GM12872 (cell line): Measurements from ENCODE around the gene SIRPG.

Experiments
- TF ChIP-seq, protein P1 (sequence below): IDR thresholded peaks from 3 replicates; pipeline ENCODE4 v1.5.1; 2011; ENCODE audit warnings: low read depth, mild to moderate bottlenecking, low read length, moderate library complexity; ENCODE audit not compliant: insufficient read depth

SIRPG gene

DNA sequence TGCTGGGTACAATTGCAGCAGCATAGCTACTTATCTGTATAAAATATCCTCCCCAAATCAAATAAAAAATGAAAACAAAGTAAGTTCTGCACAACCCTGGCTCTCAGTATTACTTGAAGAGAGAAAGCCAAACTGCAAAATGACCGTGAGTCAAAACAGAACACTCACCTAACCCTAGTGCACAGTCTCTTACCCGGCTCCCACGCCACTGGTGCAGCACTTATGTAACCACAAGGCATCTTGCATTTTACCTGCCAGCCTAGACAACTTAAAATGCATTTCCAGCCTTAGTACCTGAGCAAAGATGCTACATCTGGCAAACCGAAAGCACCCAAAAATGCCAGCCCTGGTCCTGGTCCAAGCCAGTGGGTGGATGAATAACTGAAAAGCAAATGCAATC lies 25.4 kb downstream of the SIRPG start:
- TF ChIP-seq, protein P1, sequence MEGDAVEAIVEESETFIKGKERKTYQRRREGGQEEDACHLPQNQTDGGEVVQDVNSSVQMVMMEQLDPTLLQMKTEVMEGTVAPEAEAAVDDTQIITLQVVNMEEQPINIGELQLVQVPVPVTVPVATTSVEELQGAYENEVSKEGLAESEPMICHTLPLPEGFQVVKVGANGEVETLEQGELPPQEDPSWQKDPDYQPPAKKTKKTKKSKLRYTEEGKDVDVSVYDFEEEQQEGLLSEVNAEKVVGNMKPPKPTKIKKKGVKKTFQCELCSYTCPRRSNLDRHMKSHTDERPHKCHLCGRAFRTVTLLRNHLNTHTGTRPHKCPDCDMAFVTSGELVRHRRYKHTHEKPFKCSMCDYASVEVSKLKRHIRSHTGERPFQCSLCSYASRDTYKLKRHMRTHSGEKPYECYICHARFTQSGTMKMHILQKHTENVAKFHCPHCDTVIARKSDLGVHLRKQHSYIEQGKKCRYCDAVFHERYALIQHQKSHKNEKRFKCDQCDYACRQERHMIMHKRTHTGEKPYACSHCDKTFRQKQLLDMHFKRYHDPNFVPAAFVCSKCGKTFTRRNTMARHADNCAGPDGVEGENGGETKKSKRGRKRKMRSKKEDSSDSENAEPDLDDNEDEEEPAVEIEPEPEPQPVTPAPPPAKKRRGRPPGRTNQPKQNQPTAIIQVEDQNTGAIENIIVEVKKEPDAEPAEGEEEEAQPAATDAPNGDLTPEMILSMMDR, result no peak

DNA sequence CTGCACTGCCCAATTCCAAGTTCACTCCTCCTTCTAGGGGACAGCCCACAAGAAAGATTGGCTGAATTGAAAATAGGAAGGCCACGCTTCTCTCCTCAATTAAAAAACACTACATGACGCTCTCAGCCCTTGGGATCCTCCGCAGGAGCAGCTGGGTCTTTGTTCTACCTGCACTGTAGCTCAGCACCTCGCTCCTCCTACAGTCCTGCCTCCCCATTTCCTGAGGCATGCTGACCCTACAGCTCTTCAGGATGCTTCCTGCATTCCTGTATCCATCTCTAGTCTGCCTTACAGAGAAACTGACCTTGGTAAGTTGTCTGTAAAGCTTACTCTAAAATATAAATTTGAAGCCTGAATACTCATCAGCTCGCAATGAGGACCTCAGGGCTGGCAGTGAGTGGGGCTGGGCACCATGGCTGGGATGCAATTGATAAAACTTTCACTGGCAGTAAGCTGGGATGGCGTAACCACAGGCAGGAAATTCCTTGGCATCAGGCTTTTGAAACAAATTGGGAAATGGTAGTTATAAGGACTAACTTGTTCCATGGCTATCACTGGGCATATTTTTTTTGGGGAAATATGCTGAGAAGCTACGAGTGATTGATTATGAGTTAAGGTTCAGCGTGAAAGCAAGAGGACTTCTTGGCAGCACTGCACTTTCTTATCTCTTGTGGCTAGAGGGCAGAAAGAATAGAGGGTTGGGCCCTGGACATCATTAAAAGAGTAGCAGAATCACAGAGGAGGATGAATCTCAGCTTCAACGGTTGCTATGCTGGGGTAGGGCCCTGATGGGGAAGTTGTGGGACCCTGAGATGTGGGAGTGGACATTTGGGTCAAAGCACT lies 26.0 kb downstream of the SIRPG start:
- TF ChIP-seq, protein P1, result no peak

DNA sequence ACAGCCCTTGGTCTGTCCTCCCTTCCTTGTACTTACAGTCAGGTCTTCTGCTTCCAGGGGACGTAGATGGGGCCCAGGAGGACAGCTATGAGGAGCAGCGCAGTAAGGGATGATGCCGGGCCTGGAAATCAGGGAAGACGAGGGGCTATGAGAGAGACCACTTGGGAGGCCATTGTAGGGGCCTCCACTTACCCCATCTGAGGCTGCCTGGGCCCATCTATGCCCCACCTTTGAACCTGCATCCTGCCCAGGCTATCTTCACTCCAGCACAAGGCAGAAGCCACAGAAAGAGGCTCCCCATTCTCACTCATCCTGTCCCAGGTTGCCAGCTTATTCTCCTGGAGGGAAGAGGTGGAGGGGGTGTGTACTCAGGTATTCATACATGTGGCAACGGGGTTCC lies 27.4 kb downstream of the SIRPG start:
- TF ChIP-seq, protein P1, result no peak

DNA sequence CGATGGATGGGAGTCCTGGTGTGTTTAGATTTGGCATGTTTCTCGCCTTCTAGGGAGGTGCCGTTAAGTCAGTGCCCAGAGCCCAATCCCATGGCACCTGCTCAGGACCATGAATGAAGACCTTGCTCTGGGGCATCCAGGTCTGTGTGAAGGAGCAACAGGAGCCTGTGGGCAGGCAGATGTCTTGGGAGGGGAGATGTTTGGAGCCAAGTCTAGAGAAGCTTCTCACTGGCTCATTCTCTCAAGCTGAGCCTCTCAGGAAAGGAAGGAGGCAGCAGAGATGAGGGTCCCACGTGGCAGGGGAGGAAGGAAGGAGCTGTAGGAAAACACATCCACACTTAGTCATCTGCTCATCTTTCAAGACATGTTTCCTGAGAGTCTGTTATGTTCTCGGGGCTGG lies 28.3 kb downstream of the SIRPG start:
- TF ChIP-seq, protein P1, result no peak

DNA sequence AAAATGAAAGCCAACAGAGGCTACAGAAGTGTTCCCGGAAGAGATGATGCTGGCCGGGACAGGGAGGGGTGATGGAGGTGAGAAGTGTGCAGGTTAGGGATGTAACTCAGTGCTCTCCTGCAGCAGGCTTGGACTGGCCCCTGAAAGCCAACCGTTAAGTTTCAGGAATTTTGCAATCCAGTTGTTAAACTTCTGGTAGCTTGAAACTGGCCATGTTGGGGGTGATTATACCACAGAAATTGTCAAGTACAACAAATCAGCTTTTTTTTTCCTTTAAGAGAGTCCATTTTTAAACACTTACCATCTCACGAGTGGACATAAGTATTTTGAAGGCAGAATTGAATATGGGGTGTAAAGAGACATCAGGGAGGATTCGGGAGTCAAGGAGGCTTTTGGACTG lies 29.0 kb downstream of the SIRPG start:
- TF ChIP-seq, protein P1, result no peak

DNA sequence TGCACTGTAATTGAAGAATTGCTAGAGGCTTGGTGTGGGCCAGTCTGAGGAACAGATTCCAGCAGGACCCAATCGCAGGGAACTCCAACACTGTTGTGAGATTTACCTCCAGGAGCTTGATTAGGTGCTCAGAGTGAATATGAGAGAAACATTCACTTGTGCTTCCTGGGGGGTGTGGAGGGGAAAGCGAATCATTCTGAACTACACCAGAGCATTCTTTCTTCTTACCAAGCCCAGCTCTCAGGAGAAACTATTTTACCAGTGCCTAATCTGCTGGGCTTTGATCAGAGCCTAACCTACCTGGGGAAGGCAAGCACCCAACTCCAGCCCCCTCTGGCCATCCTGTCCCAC lies 30.4 kb downstream of the SIRPG start:
- TF ChIP-seq, protein P1, result no peak

DNA sequence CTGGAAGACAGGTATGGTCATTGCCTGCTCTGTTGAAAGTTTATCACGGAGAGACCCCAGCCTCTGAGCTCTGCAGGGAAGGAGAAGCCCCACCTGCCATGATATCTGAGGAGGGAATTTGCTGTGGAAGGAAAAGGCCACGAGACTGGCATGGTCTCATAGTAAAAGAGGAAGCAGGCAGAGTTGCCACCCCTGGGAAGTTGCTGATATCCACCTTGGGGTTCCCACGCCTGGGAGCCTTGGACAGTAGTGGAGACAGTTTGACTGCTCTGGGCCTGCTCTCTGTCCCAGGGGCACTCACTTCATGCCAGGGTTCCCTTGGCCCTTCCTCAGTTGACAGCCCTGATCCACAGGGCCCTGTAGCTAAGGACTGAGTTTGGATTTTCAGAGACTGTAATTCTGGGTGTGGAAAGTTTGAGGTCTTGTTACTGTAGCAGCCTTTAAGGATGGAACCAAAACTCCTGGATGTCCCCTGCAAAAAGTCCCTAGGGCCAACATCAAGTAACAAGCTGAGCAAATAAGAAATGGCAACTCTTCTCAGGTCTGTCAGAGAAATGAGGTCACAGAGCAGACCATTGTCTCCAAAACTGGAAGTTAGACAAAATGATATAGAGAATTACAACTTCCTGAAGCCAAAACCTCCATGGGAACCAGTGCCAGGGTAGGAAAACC lies 30.9 kb downstream of the SIRPG start:
- TF ChIP-seq, protein P1, result no peak
